ENCODE data around the gene AEBP1. TPM values are rescaled to one million over a fixed set of nuclear protein-coding genes. Genes with fewer than 3 reads are reported as not detected.

AEBP1 gene
- total and polyA plus RNA-seq, 9 donors = 137 to 563 (median 283) TPM

GRCh38 chr7:44150966-44151941, 47.1 kb downstream of the AEBP1 start:
- intact Hi-C loops (cut with DNase I) = no loop called here
- no peak for DNase-seq
- Histone ChIP-seq H3K36me3 (no peaks in the 10 kb centered on the region), H3K4me1 (ENCODE audit: insufficient read depth) (peaks cover 2% of the 10 kb centered on the region), H3K9me3 (no peaks in the 10 kb centered on the region), H3K27me3 (no peaks in the 10 kb centered on the region), H3K27ac (no peak overlapping the region), H3K4me3 (no peak overlapping the region)
- WGBS, 3 donors = 79 to 81% (median 80%) methylated on average over 16 of the region's 16 CpGs
- no peak for TF ChIP-seq CTCF (IDR thresholded peaks at IDR 0.05)
- TF ChIP-seq EP300 (IDR thresholded peaks at IDR 0.05) = no peak
- no peak for TF ChIP-seq POLR2A (IDR thresholded peaks at IDR 0.05)

- H3K4me3 ChIP-seq = no peak overlapping the region
- no peak overlapping the region for H3K27ac ChIP-seq
- 89 to 97% (median 90%) methylated on average over 8 to 9 of the region's 9 CpGs for WGBS, 3 donors
- no peaks in the 10 kb centered on the region for H3K27me3 ChIP-seq
- DNase-seq = no peak
- no peaks in the 10 kb centered on the region for H3K9me3 ChIP-seq
- intact Hi-C loops (cut with DNase I) = no loop called here
- no peak for TF ChIP-seq POLR2A (IDR thresholded peaks at IDR 0.05)
- TF ChIP-seq EP300 (IDR thresholded peaks at IDR 0.05) = no peak
- TF ChIP-seq CTCF (IDR thresholded peaks at IDR 0.05) = no peak
- H3K36me3 ChIP-seq = no peaks in the 10 kb centered on the region
- no peaks in the 10 kb centered on the region for H3K4me1 ChIP-seq (ENCODE audit: insufficient read depth)
Measured at GRCh38 chr7:44151956-44152355, 47.8 kb downstream of the AEBP1 start.

GRCh38 chr7:44152971-44153947, 49.1 kb downstream of the AEBP1 start:
- intact Hi-C loops (cut with DNase I) = no loop called here
- no peaks in the 10 kb centered on the region for H3K27me3 ChIP-seq

More at GRCh38 chr7:44152971-44153947, 49.1 kb downstream of the AEBP1 start:
- TF ChIP-seq EP300 (IDR thresholded peaks at IDR 0.05) = no peak
- TF ChIP-seq POLR2A (IDR thresholded peaks at IDR 0.05) = no peak
- TF ChIP-seq CTCF (IDR thresholded peaks at IDR 0.05) = no peak
- Histone ChIP-seq H3K36me3 (no peaks in the 10 kb centered on the region), H3K27ac (no peak overlapping the region), H3K4me3 (no peak overlapping the region), H3K9me3 (no peaks in the 10 kb centered on the region), H3K4me1 (ENCODE audit: insufficient read depth) (no peaks in the 10 kb centered on the region)
- DNase-seq = no peak
- WGBS, 3 donors = 78 to 83% (median 79%) methylated on average over 22 of the region's 22 CpGs
